ENCODE data around the gene DPP10.

GRCh38 chr2:114949228-114949804 is 506.9 kb downstream of the DPP10 start:
- TF ChIP-seq CTCF (IDR thresholded peaks at IDR 0.05) (no peak), ZFX (IDR thresholded peaks at IDR 0.05; ENCODE audit: borderline replicate concordance) (no peak)

Data from 22Rv1 (cell line).